ENCODE data around the gene FAM118A. TPM values are rescaled to one million over a fixed set of nuclear protein-coding genes. Genes with fewer than 3 reads are reported as not detected.

Gene FAM118A
- total RNA-seq, 1 experiment from 2014 or later, result 21.3 TPM

- TF ChIP-seq ZNF671 (CRISPR knock-in tag; IDR thresholded peaks at IDR 0.05), result no peak
Observed at GRCh38 chr22:45319324-45319685, 9.6 kb downstream of the FAM118A start (continued).

GRCh38 chr22:45320357-45320976 is 10.7 kb downstream of the FAM118A start:
- no peak for ATAC-seq
- POLR2A ChIA-PET, result no interaction called here
- CTCF ChIA-PET, result no interaction called here
- H3K27me3 Mint-ChIP-seq (ENCODE audit: low read depth), result no peaks in the 10 kb centered on the region
- peaks cover 25% of the 10 kb centered on the region for H3K36me3 Mint-ChIP-seq
- no peak overlapping the region for H3K4me3 Mint-ChIP-seq
- peaks cover 23% of the 10 kb centered on the region for H3K4me1 Mint-ChIP-seq
- no peak overlapping the region for H3K27ac Mint-ChIP-seq
- no peak for DNase-seq (ENCODE audit: low spot score)
- H3K9me3 Mint-ChIP-seq, result no peaks in the 10 kb centered on the region
- TF ChIP-seq ZNF396 (CRISPR knock-in tag; IDR thresholded peaks at IDR 0.05; ENCODE audit: borderline replicate concordance) (no peak), TP53 (CRISPR knock-in tag; IDR thresholded peaks at IDR 0.05) (no peak), CTCF (IDR thresholded peaks at IDR 0.05) (no peak), ZNF263 (CRISPR knock-in tag; IDR thresholded peaks at IDR 0.05; ENCODE audit: low read depth) (no peak), CREB1 (CRISPR knock-in tag; IDR thresholded peaks at IDR 0.05) (no peak), ZNF532 (CRISPR knock-in tag; IDR thresholded peaks at IDR 0.05; ENCODE audit: borderline replicate concordance) (no peak), FOXP4 (CRISPR knock-in tag; IDR thresholded peaks at IDR 0.05) (no peak), JUN (CRISPR knock-in tag; IDR thresholded peaks at IDR 0.05) (no peak), NR2C2 (CRISPR knock-in tag; IDR thresholded peaks at IDR 0.05) (no peak), RELA (CRISPR knock-in tag; IDR thresholded peaks at IDR 0.05; ENCODE audit: borderline replicate concordance) (no peak), USF1 (CRISPR knock-in tag; IDR thresholded peaks at IDR 0.05) (no peak), SOX15 (CRISPR knock-in tag; IDR thresholded peaks at IDR 0.05) (no peak), STAT6 (CRISPR knock-in tag; conservative IDR thresholded peaks at IDR 0.05; ENCODE audit: low read depth) (no peak)

Measured in WTC11 (cell line).